GM19328 (cell line): ENCODE results near the gene SUGCT.
A peak's percentile ranks its signal among the peaks of the same experiment; 100 is the strongest.

Experiments
- ATAC-seq: cut with Tn5 transposase; IDR thresholded peaks from one replicate; pipeline ENCODE4 v1.9.1; 2021; ENCODE audit warnings: mild to moderate bottlenecking, moderate library complexity; ENCODE audit not compliant: unreplicated experiment

Gene SUGCT

DNA sequence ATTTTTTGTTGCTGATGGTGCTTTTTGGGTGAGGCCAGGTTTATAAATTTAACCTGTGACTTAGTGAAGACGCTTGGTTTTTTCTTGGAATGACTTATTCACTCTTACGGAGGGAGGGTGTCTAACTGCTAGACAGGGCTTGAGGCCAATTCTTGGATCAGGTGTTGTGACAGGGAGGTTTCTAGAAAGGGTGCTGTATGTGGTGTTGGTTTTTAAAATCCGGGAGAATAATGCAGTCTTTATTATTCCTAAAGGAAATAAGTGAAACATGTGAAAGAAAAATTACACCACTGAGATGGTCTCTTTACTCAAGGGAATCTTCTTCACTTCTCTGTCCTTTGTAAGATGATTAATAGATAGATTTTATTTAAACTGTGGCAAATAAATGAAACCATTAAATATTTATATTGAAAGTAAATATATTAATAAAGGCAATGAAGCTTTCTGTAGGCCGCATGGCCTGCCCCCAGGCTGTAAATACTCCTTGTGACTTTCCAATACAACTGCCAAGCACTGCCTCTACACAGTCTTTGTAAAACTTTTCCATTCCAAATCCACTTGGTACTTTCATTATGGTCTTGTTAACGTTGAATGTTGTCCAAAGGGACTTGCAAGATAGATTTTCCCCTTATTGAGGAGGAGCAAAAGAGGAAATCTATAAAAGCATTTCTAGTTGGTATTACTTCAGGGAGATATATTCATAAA, 323.1 kb downstream of the SUGCT start:
- no peak for ATAC-seq

- no peak for ATAC-seq
Observed at GRCh38 chr7:40463446-40463845, 328.6 kb downstream of the SUGCT start.

DNA sequence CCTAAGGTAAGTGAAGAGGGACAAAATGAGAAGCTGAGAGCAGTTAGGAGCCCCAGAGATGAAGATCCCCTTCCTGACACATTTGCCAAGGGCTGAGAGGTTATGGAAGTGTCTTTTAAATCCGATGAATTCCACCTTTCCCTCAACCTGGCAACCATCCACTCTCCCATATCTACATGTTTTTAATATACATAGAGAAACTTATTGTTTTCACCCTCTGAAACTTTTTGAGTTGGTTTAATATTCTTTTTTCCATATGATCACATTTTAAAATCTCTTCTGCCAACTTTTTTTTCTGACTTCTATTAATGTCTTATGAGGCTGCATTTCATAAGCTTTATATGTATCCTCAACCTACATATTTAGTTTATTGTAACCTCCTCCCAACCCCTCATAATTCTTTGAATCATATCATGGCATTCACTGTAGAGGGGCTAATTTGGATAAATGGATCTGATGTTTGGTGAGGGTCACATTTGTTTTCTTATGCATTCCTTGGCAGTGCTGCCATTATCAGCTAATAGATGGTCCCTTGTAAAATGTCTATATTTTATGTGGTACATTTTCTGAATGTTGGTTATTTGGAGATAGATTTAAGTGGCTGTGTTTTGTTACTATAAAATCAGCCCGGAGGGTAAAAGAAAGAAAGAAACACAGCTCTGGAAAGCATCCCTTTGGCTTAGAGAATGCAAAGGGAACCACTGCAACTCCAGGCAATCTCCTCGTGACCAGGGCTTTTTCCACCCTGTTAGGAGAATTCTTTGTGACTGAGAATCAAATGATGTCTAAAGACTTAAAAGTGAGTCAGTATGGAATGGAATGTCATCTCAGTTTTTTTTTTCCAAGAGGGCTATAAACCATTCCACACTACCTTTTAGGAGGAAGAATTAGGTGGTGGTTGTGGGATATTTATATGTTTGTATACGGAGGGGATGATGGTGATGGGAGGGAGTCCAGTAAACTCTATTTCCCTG, 334.4 kb downstream of the SUGCT start:
- ATAC-seq, result no peak

DNA sequence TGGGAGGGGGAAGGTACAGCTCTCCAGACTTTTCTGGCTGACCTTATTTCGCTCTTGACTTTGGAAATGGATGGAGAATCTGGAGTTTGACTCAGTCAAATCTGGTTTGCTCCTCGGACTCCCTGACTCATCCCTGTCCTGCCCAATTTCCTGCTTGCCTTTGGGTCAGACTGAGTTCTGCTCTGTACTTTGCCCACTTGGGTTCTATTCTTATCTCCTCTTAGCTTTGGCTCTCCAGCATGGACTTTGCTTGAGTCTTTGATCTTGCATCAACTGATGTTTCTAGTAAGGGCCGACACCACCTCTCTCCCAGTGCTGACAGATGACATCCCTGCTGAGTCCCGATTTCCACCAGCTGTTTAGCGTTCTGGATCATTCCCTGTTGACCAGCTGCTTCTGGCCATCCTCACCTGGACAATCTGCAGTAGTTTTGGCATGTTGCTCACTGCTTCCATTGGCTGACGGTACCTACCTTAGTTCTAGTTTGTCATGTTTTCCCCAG, 335.3 kb downstream of the SUGCT start:
- ATAC-seq, result no peak

DNA sequence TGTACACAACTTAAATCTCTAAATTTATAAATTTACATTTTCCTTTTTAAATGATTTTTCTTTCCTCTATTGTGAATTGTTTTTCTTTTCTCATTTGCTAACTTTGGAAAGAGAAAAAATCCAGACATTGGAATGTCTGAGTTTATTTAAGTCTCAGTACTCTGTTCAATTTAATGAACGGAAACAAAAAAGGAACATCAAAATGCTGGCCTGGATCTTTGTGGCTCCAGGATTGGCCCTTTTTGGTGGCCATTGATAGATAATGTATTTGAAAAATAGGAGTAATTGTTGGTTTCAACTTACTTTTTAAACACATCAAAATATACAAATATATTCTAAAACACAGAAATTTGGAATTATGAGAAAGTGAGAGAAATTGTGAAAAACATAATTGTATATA, 336.0 kb downstream of the SUGCT start:
- no peak for ATAC-seq

- ATAC-seq, result no peak
Observed at GRCh38 chr7:40471891-40472290, 337.1 kb downstream of the SUGCT start.

GRCh38 chr7:40474790-40475680, 340.2 kb downstream of the SUGCT start:
- peak; percentile 95 for ATAC-seq

DNA sequence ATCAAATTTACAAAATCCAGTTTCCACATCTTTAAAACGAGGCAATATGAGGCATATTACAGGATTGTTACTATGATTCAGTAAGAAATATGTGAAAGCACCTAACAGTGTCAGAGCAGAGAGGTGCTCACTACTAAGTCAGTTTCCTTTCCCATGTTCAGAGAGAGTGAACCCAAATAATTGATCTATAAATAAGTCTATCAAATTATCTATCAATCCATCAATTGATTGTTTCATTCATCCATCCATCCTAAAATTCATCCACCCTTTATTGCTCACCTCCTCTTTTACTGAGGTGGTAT, 340.8 kb downstream of the SUGCT start:
- ATAC-seq, result no peak

- no peak for ATAC-seq
Observed at GRCh38 chr7:40477094-40477493, 342.3 kb downstream of the SUGCT start.

DNA sequence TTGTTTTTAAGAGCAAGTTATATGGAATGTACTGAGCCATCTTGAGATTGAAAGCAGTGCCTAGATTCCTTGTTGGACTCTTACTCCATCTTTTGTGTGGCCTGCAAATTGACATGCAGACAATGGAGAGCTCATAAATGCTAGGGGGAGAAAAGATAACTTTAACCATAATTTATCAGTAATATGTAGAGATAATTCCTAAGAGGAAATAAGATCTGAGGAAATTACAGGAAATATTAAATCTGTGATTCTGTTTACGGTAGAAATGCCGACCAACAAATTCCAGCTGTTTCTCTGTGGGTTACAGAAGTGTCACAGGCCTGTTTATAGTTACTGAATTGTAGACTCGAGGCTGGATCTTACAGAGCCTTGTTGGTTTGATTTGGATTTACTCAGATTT, 348.0 kb downstream of the SUGCT start:
- no peak for ATAC-seq

DNA sequence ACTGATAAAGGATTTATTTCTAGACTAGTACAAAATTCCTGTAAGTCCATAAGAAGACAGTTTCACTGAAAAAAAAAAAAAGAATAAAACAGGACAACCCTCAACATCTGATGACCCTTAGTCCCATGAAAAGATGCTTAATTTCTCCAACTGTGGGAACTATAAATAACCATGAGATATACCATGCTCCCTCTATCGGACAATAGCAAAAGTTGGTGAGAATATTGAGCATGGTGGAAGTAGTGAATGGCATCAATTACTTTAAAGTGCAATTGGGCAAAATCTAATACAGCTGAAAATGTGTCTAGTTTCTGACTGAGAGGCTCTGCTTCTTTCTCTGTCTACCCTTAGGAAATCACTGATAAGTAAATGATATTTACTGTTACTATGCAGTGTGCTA, 348.8 kb downstream of the SUGCT start:
- ATAC-seq, result no peak

- ATAC-seq, result no peak
Observed at GRCh38 chr7:40489844-40490602, 355.2 kb downstream of the SUGCT start.

- no peak for ATAC-seq
Observed at GRCh38 chr7:40490603-40490924, 355.8 kb downstream of the SUGCT start.

DNA sequence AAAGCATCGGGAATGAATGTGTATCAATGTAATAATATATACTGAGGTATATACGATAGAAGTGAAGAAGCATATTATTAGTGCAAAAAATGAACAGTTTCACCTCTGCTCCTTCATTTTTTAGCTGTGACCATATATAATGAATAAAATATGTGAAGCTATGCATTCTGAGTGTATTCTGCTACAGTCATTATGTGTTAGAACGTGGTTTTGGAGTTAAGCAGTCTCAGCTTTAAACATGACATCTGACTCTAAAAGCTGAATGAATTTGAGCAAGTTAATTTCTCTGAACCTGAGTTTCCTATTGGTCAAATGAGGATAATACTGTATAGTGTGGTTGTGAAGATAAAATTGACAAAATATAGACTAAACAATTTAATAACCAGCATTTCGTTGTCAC, 358.1 kb downstream of the SUGCT start:
- no peak for ATAC-seq

DNA sequence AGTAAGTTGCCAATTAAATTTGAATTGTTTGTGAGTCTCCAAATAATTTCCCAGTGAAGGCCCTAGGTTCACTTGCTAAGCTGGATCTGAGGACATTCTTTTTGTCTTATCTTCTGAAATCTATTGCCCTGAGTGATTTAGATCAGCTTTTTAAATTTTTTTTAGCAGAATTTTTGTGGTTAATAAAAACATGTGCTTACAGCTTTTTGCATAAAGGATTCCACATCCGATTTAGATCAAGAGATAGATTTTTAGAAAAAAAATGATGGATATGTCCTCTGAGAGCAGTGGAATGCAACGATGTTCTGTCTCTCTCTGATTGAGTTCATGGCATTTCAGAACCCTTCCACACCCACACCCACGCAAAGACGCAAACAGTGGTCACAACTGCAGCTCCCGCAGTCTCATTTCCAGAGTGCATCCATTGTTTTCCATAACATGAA, 358.8 kb downstream of the SUGCT start:
- ATAC-seq, result no peak

GRCh38 chr7:40498924-40499510, 364.2 kb downstream of the SUGCT start:
- no peak for ATAC-seq

GRCh38 chr7:40499718-40500117, 364.9 kb downstream of the SUGCT start:
- ATAC-seq, result no peak

GRCh38 chr7:40500219-40500618, 365.4 kb downstream of the SUGCT start:
- no peak for ATAC-seq

- no peak for ATAC-seq
Observed at GRCh38 chr7:40502359-40502758, 367.6 kb downstream of the SUGCT start.

DNA sequence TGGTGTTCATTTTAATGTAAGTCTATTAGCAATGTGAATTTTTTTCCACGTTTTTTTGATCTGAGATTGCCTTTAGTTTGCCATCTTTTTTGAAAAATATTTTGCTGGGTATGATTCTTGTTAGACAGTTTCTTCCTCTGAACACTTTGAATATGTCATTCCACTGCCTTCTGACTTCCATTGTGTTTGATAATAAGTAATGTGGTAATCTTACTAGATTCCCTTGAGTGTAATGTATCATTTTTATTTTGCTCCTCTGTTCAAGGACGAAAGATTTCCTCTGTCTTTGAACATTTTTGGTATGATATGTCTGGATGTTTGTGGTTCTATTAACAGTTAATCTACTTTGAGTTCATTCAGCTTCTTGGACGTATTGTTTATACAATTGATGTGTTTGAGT, 371.4 kb downstream of the SUGCT start:
- ATAC-seq, result no peak
